Uterus (tissue), 2 donors: ENCODE measurements around the gene NAV3.

ENCODE experiments used
- CTCF ChIP-seq, 4 experiments: fragments of 200-600 bp in 2 of 4; fragments of 450-650 bp in 2 of 4; sonication (generic) in 2 of 4; IDR thresholded peaks; one replicate each; pipeline ENCODE4 v1.5.1; 2016 to 2019; ENCODE audit warnings: antibody characterized with exemption in 4 of 4, mild to moderate bottlenecking in 2 of 4, moderate library complexity in 1 of 4
- POLR2A ChIP-seq, 2 donors: fragments of 450-650 bp; IDR thresholded peaks; one replicate each; pipeline ENCODE4 v1.6.1; 2016; ENCODE audit warnings: antibody characterized with exemption in 2 of 2, mild to moderate bottlenecking in 1 of 2, moderate library complexity in 1 of 2

GRCh38 chr12:77963576-77964178 lies 133.0 kb downstream of the NAV3 start:
- TF ChIP-seq POLR2A (IDR thresholded peaks at IDR 0.05): no peak
- no peak for TF ChIP-seq CTCF (IDR thresholded peaks at IDR 0.05)
